Endodermal cell (in vitro differentiated cells): ENCODE measurements around the gene FYB2. TPM values are rescaled to one million over a fixed set of nuclear protein-coding genes. Genes with fewer than 3 reads are reported as not detected.

ENCODE experiments used
- DNase-seq: peaks from one replicate; pipeline ENCODE4 v3.0.0-alpha.2; 2017
- H3K27ac ChIP-seq: 2 replicates; pipeline ENCODE4 v1.5.1; 2013; ENCODE audit warnings: mild to moderate bottlenecking, low read depth, low read length, moderate library complexity
- H3K27me3 ChIP-seq: 2 replicates; pipeline ENCODE4 v1.6.1; 2013; ENCODE audit warnings: mild to moderate bottlenecking, low read length, moderate library complexity; ENCODE audit not compliant: insufficient read depth, control insufficient read depth, poor library complexity, severe bottlenecking
- H3K36me3 ChIP-seq: 2 replicates; pipeline ENCODE4 v1.7.0; 2013; ENCODE audit warnings: mild to moderate bottlenecking, low read length, moderate library complexity; ENCODE audit not compliant: control insufficient read depth, insufficient read depth
- H3K4me1 ChIP-seq: one replicate; pipeline ENCODE4 v1.7.0; 2013; ENCODE audit warnings: low read length; ENCODE audit not compliant: control insufficient read depth, insufficient read depth
- H3K4me3 ChIP-seq: 2 replicates; pipeline ENCODE4 v1.5.1; 2013; ENCODE audit warnings: mild to moderate bottlenecking, low read length, moderate library complexity
- H3K9ac ChIP-seq: 2 replicates; pipeline ENCODE4 v1.6.1; 2013; ENCODE audit warnings: mild to moderate bottlenecking, low read length, moderate library complexity; ENCODE audit not compliant: poor library complexity, severe bottlenecking; ENCODE audit errors: extremely low read depth
- H3K9me3 ChIP-seq: 2 replicates; pipeline ENCODE4 v1.6.1; 2013; ENCODE audit warnings: mild to moderate bottlenecking, low read length, moderate library complexity; ENCODE audit not compliant: control insufficient read depth
- H3K27ac Mint-ChIP-seq: 2 replicates; pipeline ENCODE4 v1.8.0; 2020; ENCODE audit warnings: mixed read lengths
- H3K27me3 Mint-ChIP-seq: 2 replicates; pipeline ENCODE4 v1.8.0; 2021; ENCODE audit warnings: mild to moderate bottlenecking, mixed read lengths; ENCODE audit not compliant: insufficient read depth
- H3K36me3 Mint-ChIP-seq: 2 replicates; pipeline ENCODE4 v1.8.0; 2020; ENCODE audit warnings: low read depth, mixed read lengths
- H3K4me1 Mint-ChIP-seq: 2 replicates; pipeline ENCODE4 v1.8.0; 2020; ENCODE audit warnings: mixed read lengths
- H3K4me3 Mint-ChIP-seq: 2 replicates; pipeline ENCODE4 v1.8.0; 2020; ENCODE audit warnings: mild to moderate bottlenecking, moderate library complexity, mixed read lengths
- H3K9me3 Mint-ChIP-seq: 2 replicates; pipeline ENCODE4 v1.8.0; 2020; ENCODE audit warnings: mild to moderate bottlenecking, mixed read lengths
- WGBS, 2 experiments: methylation state at CpG; one replicate each; pipeline versions ENCODE4 v1.1.5 to v1.1.7; 2013; ENCODE audit warnings: missing lambda C conversion rate in 2 of 2, mixed read lengths in 1 of 2; ENCODE audit not compliant: insufficient coverage in 1 of 2, insufficient read length in 1 of 2; 5-methylcytosine and 5-hydroxymethylcytosine counted together
- total RNA-seq, 2 donors: library from RNA; stranded (reverse); fragmentation: NEBNext Ultra II Directional in 1 of 2; extraction: Animal tissue kit (Norgen Biotek cat#: 25700) in 1 of 2; gene quantifications; 2 replicates in 1 of 2; 3 replicates in 1 of 2; pipeline ENCODE4 v1.2.1, GENCODE V29; 2021
- TF ChIP-seq, protein P1 (sequence below): fragments of 200-600 bp; sonication (generic); conservative IDR thresholded peaks from 2 replicates; pipeline ENCODE4 v1.5.0; 2021; ENCODE audit warnings: antibody characterized with exemption, mild to moderate bottlenecking

Gene FYB2
- total RNA-seq, 2 donors from 2014 or later = 8.2 to 12.0 TPM

DNA sequence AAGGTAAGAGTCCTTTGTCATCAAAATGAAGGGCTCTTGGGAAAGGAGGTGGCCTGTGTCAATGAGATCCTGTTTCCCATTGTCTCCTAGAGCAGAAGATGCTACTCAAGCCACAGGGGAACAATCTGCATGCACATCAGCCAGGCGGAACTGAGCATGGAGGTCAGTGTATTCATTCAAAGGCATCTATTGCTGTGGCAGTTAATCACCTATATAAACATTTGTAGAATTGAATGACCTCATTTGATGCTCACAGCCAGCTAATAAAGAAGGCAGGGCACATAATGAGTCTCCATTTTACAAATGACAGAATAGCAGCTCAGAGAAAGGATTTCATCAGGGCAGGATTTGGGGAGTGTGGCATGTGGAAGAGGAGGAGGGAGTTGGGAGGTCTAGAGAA lies 5.7 kb upstream of the FYB2 start:
- no peak overlapping the region for H3K27ac ChIP-seq
- H3K9ac ChIP-seq = no peak overlapping the region

DNA sequence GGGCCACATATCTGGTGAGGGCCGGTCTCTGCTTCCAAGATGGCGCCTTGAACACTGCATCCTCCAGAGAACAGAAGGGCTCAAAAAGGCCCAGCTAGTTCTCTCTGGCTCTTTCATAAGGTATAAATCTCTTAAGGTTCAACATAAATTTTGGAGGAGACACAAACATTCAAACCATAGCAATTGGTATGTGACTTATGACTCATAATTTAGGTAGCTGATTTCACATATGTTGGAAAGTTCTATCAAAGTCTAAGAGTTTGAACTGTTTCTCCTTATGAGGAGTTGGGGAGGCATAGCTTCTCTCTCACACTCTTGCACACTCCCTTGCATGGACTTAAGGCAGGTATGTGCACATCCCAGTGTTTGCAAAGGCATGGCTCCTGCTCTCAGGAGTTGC lies 5.1 kb upstream of the FYB2 start:
- peaks cover 20% of the 10 kb centered on the region for H3K4me1 ChIP-seq
- H3K9me3 Mint-ChIP-seq = no peaks in the 10 kb centered on the region
- peaks cover 28% of the 10 kb centered on the region for H3K4me1 Mint-ChIP-seq
- WGBS, 2 experiments = 78 to 100% methylated on average over 1 to 2 of the region's 2 CpGs
- no peak overlapping the region for H3K9ac ChIP-seq
- H3K9me3 ChIP-seq = no peaks in the 10 kb centered on the region
- H3K27me3 ChIP-seq = peaks cover 5% of the 10 kb centered on the region
- no peak overlapping the region for H3K4me3 Mint-ChIP-seq
- H3K36me3 ChIP-seq = no peaks in the 10 kb centered on the region
- no peak overlapping the region for H3K4me3 ChIP-seq
- H3K27ac Mint-ChIP-seq = no peak overlapping the region
- DNase-seq = no peak
- TF ChIP-seq, protein P1, sequence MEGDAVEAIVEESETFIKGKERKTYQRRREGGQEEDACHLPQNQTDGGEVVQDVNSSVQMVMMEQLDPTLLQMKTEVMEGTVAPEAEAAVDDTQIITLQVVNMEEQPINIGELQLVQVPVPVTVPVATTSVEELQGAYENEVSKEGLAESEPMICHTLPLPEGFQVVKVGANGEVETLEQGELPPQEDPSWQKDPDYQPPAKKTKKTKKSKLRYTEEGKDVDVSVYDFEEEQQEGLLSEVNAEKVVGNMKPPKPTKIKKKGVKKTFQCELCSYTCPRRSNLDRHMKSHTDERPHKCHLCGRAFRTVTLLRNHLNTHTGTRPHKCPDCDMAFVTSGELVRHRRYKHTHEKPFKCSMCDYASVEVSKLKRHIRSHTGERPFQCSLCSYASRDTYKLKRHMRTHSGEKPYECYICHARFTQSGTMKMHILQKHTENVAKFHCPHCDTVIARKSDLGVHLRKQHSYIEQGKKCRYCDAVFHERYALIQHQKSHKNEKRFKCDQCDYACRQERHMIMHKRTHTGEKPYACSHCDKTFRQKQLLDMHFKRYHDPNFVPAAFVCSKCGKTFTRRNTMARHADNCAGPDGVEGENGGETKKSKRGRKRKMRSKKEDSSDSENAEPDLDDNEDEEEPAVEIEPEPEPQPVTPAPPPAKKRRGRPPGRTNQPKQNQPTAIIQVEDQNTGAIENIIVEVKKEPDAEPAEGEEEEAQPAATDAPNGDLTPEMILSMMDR = no peak
- H3K27ac ChIP-seq = no peak overlapping the region
- H3K27me3 Mint-ChIP-seq = peaks cover 27% of the 10 kb centered on the region
- H3K36me3 Mint-ChIP-seq = no peaks in the 10 kb centered on the region

More for the DNA sequence above, 5.7 kb upstream of the FYB2 start:
- Mint-ChIP-seq H3K4me1 (peaks cover 22% of the 10 kb centered on the region), H3K27ac (no peak overlapping the region), H3K27me3 (peaks cover 27% of the 10 kb centered on the region), H3K9me3 (no peaks in the 10 kb centered on the region), H3K36me3 (no peaks in the 10 kb centered on the region), H3K4me3 (no peak overlapping the region)
- no peak for DNase-seq
- WGBS, 2 experiments = 86 to 100% methylated on average over 1 of the region's 1 CpG
- Histone ChIP-seq H3K4me1 (peaks cover 15% of the 10 kb centered on the region), H3K9me3 (no peaks in the 10 kb centered on the region), H3K27me3 (peaks cover 5% of the 10 kb centered on the region), H3K36me3 (no peaks in the 10 kb centered on the region), H3K4me3 (no peak overlapping the region)
- TF ChIP-seq, protein P1 = no peak

DNA sequence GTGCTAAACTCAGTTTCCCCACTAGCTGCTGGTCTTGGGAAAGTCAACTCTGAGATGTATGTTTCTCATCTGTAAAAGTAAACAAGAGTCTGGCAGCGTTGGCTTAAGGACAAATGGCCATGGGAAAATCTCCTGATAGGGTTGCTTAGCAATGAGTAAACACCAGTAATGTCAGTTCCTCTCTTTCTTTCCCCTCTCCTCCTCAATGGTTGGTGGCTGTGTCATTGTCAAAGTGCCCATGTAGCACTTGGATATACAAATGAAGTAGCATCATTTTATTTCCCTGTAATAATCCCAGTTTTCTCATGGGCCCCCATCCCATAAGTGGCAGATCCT lies 2.2 kb upstream of the FYB2 start:
- Histone ChIP-seq H3K9ac (peak overlapping the region; percentile 66), H3K36me3 (no peaks in the 10 kb centered on the region), H3K4me3 (peak overlapping the region; percentile 62), H3K9me3 (no peaks in the 10 kb centered on the region), H3K4me1 (peaks cover 34% of the 10 kb centered on the region), H3K27me3 (no peaks in the 10 kb centered on the region), H3K27ac (peak overlapping the region; percentile 52)
- peak overlapping the region; percentile 93 for H3K27ac Mint-ChIP-seq
- peaks cover 17% of the 10 kb centered on the region for H3K27me3 Mint-ChIP-seq
- H3K9me3 Mint-ChIP-seq = no peaks in the 10 kb centered on the region
- peak overlapping the region; percentile 19 for H3K4me3 Mint-ChIP-seq
- DNase-seq = no peak
- 0 to 13% methylated on average over 1 of the region's 1 CpG for WGBS, 2 experiments
- H3K4me1 Mint-ChIP-seq = peaks cover 43% of the 10 kb centered on the region
- TF ChIP-seq, protein P1 = no peak
- H3K36me3 Mint-ChIP-seq = no peaks in the 10 kb centered on the region
